AG10803 (cell line): Measurements from ENCODE around the gene NDUFB7.
A peak's percentile ranks its signal among the peaks of the same experiment; 100 is the strongest.
"Not testable (repeated sequence)": the region's sequence is repeated elsewhere in the genome, so short reads cannot be mapped to it uniquely, and the experiment has no call there.

Source experiments
- DNase-seq: peaks from one replicate; pipeline ENCODE4 v3.0.0; 2010; ENCODE audit warnings: low read depth
- H3K4me3 ChIP-seq: 2 replicates; pipeline ENCODE4 v1.5.1; 2011; ENCODE audit warnings: mild to moderate bottlenecking, low read length, control low read depth
- CTCF ChIP-seq: conservative IDR thresholded peaks from 2 replicates; pipeline ENCODE4 v1.5.1; 2011; ENCODE audit warnings: mild to moderate bottlenecking, low read length, control low read depth, inconsistent platforms

The NDUFB7 gene

GRCh38 chr19:14571695-14572490 is at the start of gene NDUFB7:
Gene NDUFB7, minus strand, starts transcription at chr19:14572066. Its CDS starts 66 bp downstream, at chr19:14572000.
- H3K4me3 ChIP-seq: peak within 1 kb of the TSS; percentile 80
- TF ChIP-seq CTCF: peak; percentile 78
- DNase-seq: peak; percentile 95

GRCh38 chr19:14619404-14619803 is 47.5 kb upstream of the NDUFB7 start:
- TF ChIP-seq CTCF: no peak
- H3K4me3 ChIP-seq: no peak overlapping the region
- no peak for DNase-seq

GRCh38 chr19:14616407-14616806 is 44.5 kb upstream of the NDUFB7 start:
- no peak for DNase-seq
- H3K4me3 ChIP-seq: no peak overlapping the region
- no peak for TF ChIP-seq CTCF

GRCh38 chr19:14615623-14616022 is 43.8 kb upstream of the NDUFB7 start:
- no peak for TF ChIP-seq CTCF
- DNase-seq: no peak
- H3K4me3 ChIP-seq: no peak overlapping the region

GRCh38 chr19:14614099-14614412 is 42.2 kb upstream of the NDUFB7 start:
- no peak for DNase-seq
- no peak for TF ChIP-seq CTCF
- H3K4me3 ChIP-seq: no peak overlapping the region

GRCh38 chr19:14613399-14614098 is 41.7 kb upstream of the NDUFB7 start:
- not testable (repeated sequence) for DNase-seq, H3K4me3 ChIP-seq

GRCh38 chr19:14612657-14613056 is 40.8 kb upstream of the NDUFB7 start:
- no peak overlapping the region for H3K4me3 ChIP-seq
- no peak for DNase-seq
- TF ChIP-seq CTCF: no peak

GRCh38 chr19:14612242-14612641 is 40.4 kb upstream of the NDUFB7 start:
- DNase-seq, H3K4me3 ChIP-seq: not testable (repeated sequence)
